ENCODE data around the gene VAV2. TPM values are rescaled to one million over a fixed set of nuclear protein-coding genes. Genes with fewer than 3 reads are reported as not detected.

VAV2 gene
- total and polyA plus RNA-seq, 2 experiments from 2014 or later = 10.8 to 15.3 TPM

DNA sequence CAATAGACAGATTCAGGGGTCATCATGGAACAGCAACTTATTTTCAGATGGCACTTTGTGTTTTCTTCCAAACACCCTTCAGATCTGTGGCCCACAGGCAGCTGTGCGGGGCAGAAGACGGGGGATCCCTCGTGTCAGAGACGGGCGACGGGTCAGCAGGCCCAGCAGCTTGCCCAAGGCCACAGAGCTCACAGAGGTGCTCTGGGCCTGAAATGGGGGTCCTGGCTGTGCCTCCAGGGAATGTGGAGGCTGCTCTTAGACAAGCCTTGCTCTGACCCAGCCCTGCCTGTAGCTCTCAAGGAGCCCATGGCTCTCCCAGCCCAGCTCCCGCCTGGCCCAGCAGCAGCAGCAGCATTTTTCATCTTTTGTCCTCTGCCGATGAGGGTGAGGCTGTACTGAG is 213.0 kb downstream of the VAV2 start:
- Histone ChIP-seq H3K27me3 (no peaks in the 10 kb centered on the region), H3K4me1 (ENCODE audit: low read depth) (no peaks in the 10 kb centered on the region), H3K4me3 (no peak overlapping the region), H3K9me3 (ENCODE audit: low read depth) (no peaks in the 10 kb centered on the region), H3K36me3 (peaks cover 2% of the 10 kb centered on the region), H3K27ac (no peak overlapping the region)
- no peak for DNase-seq (ENCODE audit: low read depth in 1 of 2, low spot score in 1 of 2)
- TF ChIP-seq CTCF (IDR thresholded peaks at IDR 0.05; ENCODE audit: low read depth, low read length) = no peak

DNA sequence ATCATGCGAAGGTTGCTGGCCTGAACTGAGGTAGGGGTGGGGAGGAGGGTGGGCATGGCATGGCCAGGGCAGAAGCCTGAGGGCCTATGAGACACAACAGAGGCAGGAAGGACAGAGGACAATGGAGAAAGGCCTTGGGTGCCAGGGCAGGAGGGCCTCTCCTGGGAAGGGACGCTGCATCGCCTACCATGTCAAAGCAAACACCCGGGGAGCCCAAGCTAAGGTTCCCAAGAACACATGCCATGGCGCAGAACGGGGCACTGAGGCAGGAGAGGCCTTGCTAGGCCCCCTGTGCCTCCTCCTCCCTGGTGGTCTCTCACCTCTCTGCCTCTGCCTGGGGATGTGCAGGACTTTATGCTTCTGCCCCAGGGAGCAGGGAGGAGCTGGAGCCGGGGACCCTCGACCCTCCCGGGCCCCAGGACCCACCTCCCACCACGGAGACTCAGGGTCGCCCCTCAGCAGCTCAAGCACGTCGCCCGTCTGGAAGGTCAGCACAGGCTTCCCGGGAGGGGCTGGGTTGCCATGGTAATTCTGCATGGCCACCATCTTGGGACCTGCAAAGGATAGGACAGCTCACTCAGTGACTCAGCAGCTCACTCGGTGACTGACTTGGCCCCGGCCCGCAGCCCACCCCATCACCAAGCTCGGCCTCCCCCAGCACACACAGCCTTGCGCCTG is 213.6 kb downstream of the VAV2 start:
- Histone ChIP-seq H3K4me1 (ENCODE audit: low read depth) (no peaks in the 10 kb centered on the region), H3K27ac (no peak overlapping the region), H3K27me3 (no peaks in the 10 kb centered on the region), H3K4me3 (no peak overlapping the region), H3K36me3 (peaks cover 5% of the 10 kb centered on the region), H3K9me3 (ENCODE audit: low read depth) (no peaks in the 10 kb centered on the region)
- no peak for DNase-seq (ENCODE audit: low read depth in 1 of 2, low spot score in 1 of 2)
- no peak for TF ChIP-seq CTCF (IDR thresholded peaks at IDR 0.05; ENCODE audit: low read depth, low read length)

DNA sequence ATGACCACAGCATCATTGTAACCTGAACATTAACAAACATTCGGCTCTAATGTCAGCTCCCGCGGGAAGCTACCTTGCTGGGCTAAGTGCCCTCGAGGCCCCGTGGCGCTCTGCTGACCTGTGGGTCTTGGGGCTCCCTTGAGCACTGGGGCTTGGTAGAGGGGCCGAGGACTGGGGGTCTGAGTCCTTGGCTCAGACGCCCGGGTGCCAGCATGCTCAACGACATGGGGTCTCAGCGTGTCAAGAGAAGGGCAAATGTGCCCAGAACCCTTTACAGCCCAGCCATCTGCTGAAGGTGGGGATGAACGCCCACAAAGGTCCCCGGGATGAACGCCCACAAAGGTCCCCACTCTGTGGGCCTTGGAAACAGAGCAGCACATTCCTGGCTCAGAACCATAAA is 214.3 kb downstream of the VAV2 start:
- Histone ChIP-seq H3K4me3 (no peak overlapping the region), H3K27me3 (no peaks in the 10 kb centered on the region), H3K9me3 (ENCODE audit: low read depth) (no peaks in the 10 kb centered on the region), H3K27ac (no peak overlapping the region), H3K4me1 (ENCODE audit: low read depth) (no peaks in the 10 kb centered on the region), H3K36me3 (peaks cover 5% of the 10 kb centered on the region)
- DNase-seq (ENCODE audit: low read depth in 1 of 2, low spot score in 1 of 2) = no peak
- no peak for TF ChIP-seq CTCF (IDR thresholded peaks at IDR 0.05; ENCODE audit: low read depth, low read length)

DNA sequence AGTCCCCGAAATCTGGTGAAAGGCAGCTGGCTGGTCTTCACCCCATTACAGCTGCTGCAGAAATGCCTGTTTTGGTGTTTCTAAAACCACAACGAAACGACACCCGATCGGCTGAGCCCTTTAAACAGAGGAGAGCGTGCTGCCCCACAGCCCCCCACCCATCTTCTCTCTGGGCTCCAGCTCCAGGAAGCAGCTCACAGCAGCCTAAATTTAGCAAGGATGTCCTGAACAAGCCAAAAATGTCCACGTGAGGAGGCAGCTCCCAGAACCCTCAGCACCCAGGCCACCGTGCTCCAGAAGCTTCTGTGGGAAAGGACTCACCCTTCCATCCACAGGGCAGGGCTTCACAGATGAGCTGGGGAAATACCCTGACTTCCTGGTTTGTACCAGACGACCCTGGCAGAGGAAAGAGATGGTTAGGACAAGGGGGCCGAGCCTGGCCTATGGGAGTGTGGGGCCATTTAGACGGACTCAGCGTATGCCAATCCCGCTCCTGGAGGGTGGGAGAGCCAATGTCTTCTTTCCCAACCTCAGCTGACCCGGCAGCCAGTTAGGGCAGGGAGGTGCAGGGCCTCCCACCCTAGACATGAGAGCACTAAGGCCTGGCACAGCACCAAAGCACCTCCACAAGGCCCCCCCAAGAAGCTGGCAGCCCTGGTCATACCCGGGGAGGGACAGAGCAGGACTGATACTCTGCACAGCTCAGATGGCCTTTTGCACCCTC is 214.9 kb downstream of the VAV2 start:
- no peaks in the 10 kb centered on the region for H3K9me3 ChIP-seq (ENCODE audit: low read depth)
- peaks cover 5% of the 10 kb centered on the region for H3K36me3 ChIP-seq
- H3K27ac ChIP-seq = no peak overlapping the region
- H3K27me3 ChIP-seq = no peaks in the 10 kb centered on the region
- no peaks in the 10 kb centered on the region for H3K4me1 ChIP-seq (ENCODE audit: low read depth)
- no peak for DNase-seq (ENCODE audit: low read depth in 1 of 2, low spot score in 1 of 2)
- no peak overlapping the region for H3K4me3 ChIP-seq
- TF ChIP-seq CTCF (IDR thresholded peaks at IDR 0.05; ENCODE audit: low read depth, low read length) = no peak

DNA sequence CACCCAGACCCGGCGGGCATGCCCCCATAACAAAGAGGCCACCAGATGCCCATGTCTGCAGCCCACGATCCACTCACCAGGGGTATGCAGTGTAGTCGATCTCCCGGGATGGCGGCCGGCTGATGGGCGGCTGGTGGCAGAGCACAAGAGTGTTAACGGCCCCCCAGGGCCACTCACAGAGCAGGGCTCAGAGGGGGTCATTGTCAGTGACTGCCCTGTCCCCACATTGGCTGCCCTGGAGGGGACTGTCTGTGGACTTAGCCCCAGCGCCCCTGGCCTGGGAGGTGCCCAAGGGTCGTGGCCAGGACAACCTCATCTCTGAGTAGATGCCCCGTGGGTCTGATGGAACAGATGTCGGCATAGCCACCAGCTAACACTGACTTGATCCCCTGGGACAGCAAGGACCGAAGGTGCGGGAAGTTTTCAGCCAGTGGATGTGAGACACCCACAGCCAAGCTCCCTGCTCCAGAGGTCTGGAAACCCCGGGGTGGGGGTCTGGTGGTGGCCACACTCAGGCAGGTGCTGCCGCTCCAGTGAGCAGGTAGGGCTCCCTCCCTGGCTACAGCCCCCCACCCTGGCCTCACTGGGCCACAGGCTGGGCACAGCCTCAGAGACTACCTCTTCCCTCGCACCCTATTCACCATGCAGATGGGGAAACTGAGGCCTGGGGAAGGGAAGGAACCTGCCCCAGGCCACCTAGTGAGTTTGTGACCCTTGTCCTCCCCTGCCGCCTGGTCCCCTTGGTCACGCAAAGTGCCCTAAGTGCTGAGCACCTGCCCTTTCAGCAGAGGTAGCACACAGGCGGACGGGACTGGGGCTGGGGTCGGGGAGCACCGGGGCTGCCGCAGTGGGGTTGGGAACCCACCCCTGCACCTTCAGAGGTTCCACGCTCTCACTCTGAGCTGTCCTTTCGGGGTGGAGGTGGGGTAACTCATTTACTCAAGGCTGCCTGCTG is 215.9 kb downstream of the VAV2 start:
- no peak for TF ChIP-seq CTCF (IDR thresholded peaks at IDR 0.05; ENCODE audit: low read depth, low read length)
- no peak for DNase-seq (ENCODE audit: low read depth in 1 of 2, low spot score in 1 of 2)
- Histone ChIP-seq H3K4me1 (ENCODE audit: low read depth) (no peaks in the 10 kb centered on the region), H3K27ac (no peak overlapping the region), H3K36me3 (peaks cover 5% of the 10 kb centered on the region), H3K4me3 (no peak overlapping the region), H3K27me3 (no peaks in the 10 kb centered on the region), H3K9me3 (ENCODE audit: low read depth) (no peaks in the 10 kb centered on the region)

All from cardiac muscle cell (in vitro differentiated cells and primary cell).